HCT116 (cell line): ENCODE results near the gene DPYSL5.

Source experiments
- ATF3 ChIP-seq: IDR thresholded peaks from 2 replicates; pipeline ENCODE4 v1.6.1; 2012
- CTCF ChIP-seq, 3 experiments: fragments of 200-600 bp in 1 of 3; sonication (generic) in 1 of 3; IDR thresholded peaks in 2 of 3; conservative IDR thresholded peaks in 1 of 3; 2 replicates each; pipeline ENCODE4 v1.5.1; 2012 to 2017; ENCODE audit warnings: low read depth in 2 of 3, low read length in 2 of 3, antibody characterized with exemption in 1 of 3, borderline replicate concordance in 1 of 3, control low read depth in 1 of 3, mild to moderate bottlenecking in 1 of 3, mixed read lengths in 1 of 3, mixed run types in 1 of 3, moderate library complexity in 1 of 3; ENCODE audit not compliant: insufficient read depth in 1 of 3
- EZH2phosphoT487 ChIP-seq: fragments of 200-600 bp; IDR thresholded peaks from 2 replicates; pipeline ENCODE4 v1.6.1; 2018; ENCODE audit warnings: antibody characterized with exemption, borderline replicate concordance
- POLR2A ChIP-seq: IDR thresholded peaks from 2 replicates; pipeline ENCODE4 v1.7.0; 2011; ENCODE audit warnings: borderline replicate concordance; ENCODE audit not compliant: insufficient read depth, insufficient read length; ENCODE audit errors: extremely low read depth
- POLR2AphosphoS5 ChIP-seq: IDR thresholded peaks from 2 replicates; pipeline ENCODE4 v1.6.1; 2011; ENCODE audit warnings: mild to moderate bottlenecking, low read depth, low read length, moderate library complexity
- RAD21 ChIP-seq: IDR thresholded peaks from 2 replicates; pipeline ENCODE4 v1.6.1; 2012; ENCODE audit warnings: low read depth, mild to moderate bottlenecking
- SRF ChIP-seq: IDR thresholded peaks from 2 replicates; pipeline ENCODE4 v1.6.1; 2012; ENCODE audit warnings: low read depth

DNA sequence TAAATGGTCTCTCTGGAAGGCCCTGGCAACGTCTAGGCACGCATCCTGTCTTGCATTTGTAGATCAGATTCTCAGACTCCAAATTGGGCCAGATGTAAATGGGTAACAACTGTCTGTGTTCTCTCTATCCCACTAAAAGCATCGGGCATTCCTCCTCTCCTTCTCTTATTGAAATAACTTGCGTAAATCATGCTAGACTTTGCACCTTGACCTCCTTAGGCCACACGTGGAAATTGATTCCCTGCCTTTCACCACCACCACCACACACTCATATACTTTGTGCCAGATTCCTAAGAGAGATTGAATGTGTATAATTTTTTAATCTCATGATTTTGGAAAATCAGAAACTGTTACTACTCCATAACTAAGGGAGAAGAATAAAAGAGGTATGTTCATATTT lies 143.8 kb downstream of the DPYSL5 start:
- TF ChIP-seq CTCF (IDR thresholded peaks at IDR 0.05 in 2 of 3, conservative IDR thresholded peaks at IDR 0.05 in 1 of 3; ENCODE audit: borderline replicate concordance in 1 of 3, insufficient read depth in 1 of 3, low read depth in 2 of 3, low read length in 2 of 3), result no peak
- no peak for TF ChIP-seq POLR2AphosphoS5
- no peak for TF ChIP-seq ATF3
- no peak for TF ChIP-seq SRF
- TF ChIP-seq POLR2A, result no peak
- TF ChIP-seq EZH2phosphoT487, result no peak
- no peak for TF ChIP-seq RAD21
